CD14-positive monocyte (primary cell): ENCODE results near the gene TUBE1. TPM values are rescaled to one million over a fixed set of nuclear protein-coding genes. Genes with fewer than 3 reads are reported as not detected.

Experiments
- DNase-seq, 3 donors: peaks; one replicate each; pipeline ENCODE4 v3.0.0-alpha.2; 2011 to 2022
- H2AFZ ChIP-seq: 2 replicates; pipeline ENCODE4 v1.6.0; 2012; ENCODE audit warnings: mild to moderate bottlenecking, low read depth, low read length, inconsistent platforms; ENCODE audit not compliant: insufficient read depth, poor library complexity, severe bottlenecking
- H3K27ac ChIP-seq, 2 donors: 1 replicate in 1 of 2; 2 replicates in 1 of 2; pipeline ENCODE4 v1.5.1; 2012 to 2013; ENCODE audit warnings: low read length in 2 of 2, control low read depth in 1 of 2, inconsistent platforms in 1 of 2, low read depth in 1 of 2, mild to moderate bottlenecking in 1 of 2
- H3K27me3 ChIP-seq, 2 donors: one replicate each; pipeline versions ENCODE4 v1.6.0 to v1.6.1; 2011 to 2013; ENCODE audit warnings: low read length in 2 of 2; ENCODE audit not compliant: control insufficient read depth in 2 of 2, insufficient read depth in 2 of 2
- H3K36me3 ChIP-seq, 2 donors: replicated peaks in 1 of 2; 1 replicate in 1 of 2; 2 replicates in 1 of 2; pipeline versions ENCODE4 v1.5.1 to v1.6.1; 2012 to 2013; ENCODE audit warnings: low read length in 2 of 2, control low read depth in 1 of 2, inconsistent platforms in 1 of 2, mild to moderate bottlenecking in 1 of 2; ENCODE audit not compliant: insufficient read depth in 2 of 2, control insufficient read depth in 1 of 2
- H3K4me1 ChIP-seq, 2 donors: 1 replicate in 1 of 2; 2 replicates in 1 of 2; pipeline versions ENCODE4 v1.5.1 to v1.6.1; 2012 to 2013; ENCODE audit warnings: low read length in 2 of 2, control low read depth in 1 of 2, inconsistent platforms in 1 of 2, mild to moderate bottlenecking in 1 of 2, moderate library complexity in 1 of 2; ENCODE audit not compliant: insufficient read depth in 2 of 2, control insufficient read depth in 1 of 2
- H3K4me2 ChIP-seq: replicated peaks from 2 replicates; pipeline ENCODE3; 2012; ENCODE audit warnings: low read length, moderate library complexity, mild to moderate bottlenecking; ENCODE audit not compliant: poor library complexity, severe bottlenecking; ENCODE audit errors: extremely low read depth
- H3K4me3 ChIP-seq, 3 experiments: fragments of 200-600 bp in 1 of 3; sonication (generic) in 1 of 3; replicated peaks in 1 of 3; 1 replicate in 2 of 3; 2 replicates in 1 of 3; pipeline ENCODE4 v1.5.1; 2011 to 2013; ENCODE audit warnings: low read length in 3 of 3, mild to moderate bottlenecking in 3 of 3, control low read depth in 2 of 3, low read depth in 2 of 3, inconsistent platforms in 1 of 3, moderate library complexity in 1 of 3
- H3K79me2 ChIP-seq: 2 replicates; pipeline ENCODE4 v1.6.0; 2012; ENCODE audit warnings: mild to moderate bottlenecking, control low read depth, inconsistent platforms, low read length, moderate library complexity; ENCODE audit not compliant: insufficient read depth
- H3K9ac ChIP-seq: 2 replicates; pipeline ENCODE4 v1.6.0; 2017; ENCODE audit warnings: low read length, mild to moderate bottlenecking; ENCODE audit not compliant: insufficient read depth, poor library complexity, severe bottlenecking
- H3K9me3 ChIP-seq, 2 donors: replicated peaks in 1 of 2; 1 replicate in 1 of 2; 2 replicates in 1 of 2; pipeline versions ENCODE4 v1.5.1 to v1.6.1; 2012 to 2013; ENCODE audit warnings: low read length in 2 of 2, control low read depth in 1 of 2; ENCODE audit not compliant: control insufficient read depth in 1 of 2, insufficient read depth in 1 of 2
- H4K20me1 ChIP-seq: 2 replicates; pipeline ENCODE4 v1.6.0; 2012; ENCODE audit warnings: mild to moderate bottlenecking, low read length, control low read depth, moderate library complexity; ENCODE audit not compliant: insufficient read depth
- H3K27ac Mint-ChIP-seq, 7 donors: one replicate each; pipeline ENCODE4 v1.8.0; 2020; ENCODE audit warnings: mild to moderate bottlenecking in 7 of 7, mixed read lengths in 7 of 7, moderate library complexity in 6 of 7, inconsistent platforms in 2 of 7
- H3K27me3 Mint-ChIP-seq, 3 donors: one replicate each; pipeline ENCODE4 v1.8.0; 2021 to 2022; ENCODE audit warnings: low read depth in 3 of 3, mild to moderate bottlenecking in 3 of 3, mixed read lengths in 3 of 3, moderate library complexity in 3 of 3, inconsistent platforms in 1 of 3
- H3K36me3 Mint-ChIP-seq, 2 donors: one replicate each; pipeline ENCODE4 v1.8.0; 2020; ENCODE audit warnings: mixed read lengths in 2 of 2, inconsistent platforms in 1 of 2, mild to moderate bottlenecking in 1 of 2
- H3K4me1 Mint-ChIP-seq: one replicate; pipeline ENCODE4 v1.8.0; 2020; ENCODE audit warnings: mild to moderate bottlenecking, mixed read lengths
- H3K4me3 Mint-ChIP-seq, 2 donors: one replicate each; pipeline ENCODE4 v1.8.0; 2020; ENCODE audit warnings: mild to moderate bottlenecking in 2 of 2, mixed read lengths in 2 of 2, moderate library complexity in 1 of 2
- H3K9me3 Mint-ChIP-seq, 7 donors: one replicate each; pipeline ENCODE4 v1.8.0; 2020 to 2022; ENCODE audit warnings: mixed read lengths in 7 of 7, mild to moderate bottlenecking in 6 of 7, moderate library complexity in 6 of 7, inconsistent platforms in 2 of 7
- WGBS: methylation state at CpG from one replicate; pipeline ENCODE4 v1.1.5; 2013; ENCODE audit warnings: missing lambda C conversion rate; ENCODE audit not compliant: insufficient coverage; 5-methylcytosine and 5-hydroxymethylcytosine counted together
- intact Hi-C, 2 donors: fragments of 100-400 bp; cut with micrococcal nuclease; formaldehyde crosslinking; loops; one replicate each; pipeline versions ENCODE4 v1.15.0 to v1.15.1; 2023
- polyA plus RNA-seq, 3 donors: library from polyadenylated mRNA; depleted of rRNA in 1 of 3; unstranded in 2 of 3; stranded (reverse) in 1 of 3; fragments of 300-500 nt in 2 of 3; fragments of >200 nt in 1 of 3; fragmentation: Illumina TruSeq in 2 of 3; gene quantifications; 1 replicate in 2 of 3; 2 replicates in 1 of 3; pipeline ENCODE4 v1.2.3, GENCODE V29; 2012 to 2021
- TF ChIP-seq, protein P1 (sequence below): fragments of 200-600 bp; IDR thresholded peaks from one replicate; pipeline ENCODE4 v1.8.0; 2022; ENCODE audit warnings: antibody characterized with exemption, mild to moderate bottlenecking

Gene TUBE1
- polyA plus RNA-seq, 3 donors, result 2.1 to 4.6 (median 2.7) TPM

DNA sequence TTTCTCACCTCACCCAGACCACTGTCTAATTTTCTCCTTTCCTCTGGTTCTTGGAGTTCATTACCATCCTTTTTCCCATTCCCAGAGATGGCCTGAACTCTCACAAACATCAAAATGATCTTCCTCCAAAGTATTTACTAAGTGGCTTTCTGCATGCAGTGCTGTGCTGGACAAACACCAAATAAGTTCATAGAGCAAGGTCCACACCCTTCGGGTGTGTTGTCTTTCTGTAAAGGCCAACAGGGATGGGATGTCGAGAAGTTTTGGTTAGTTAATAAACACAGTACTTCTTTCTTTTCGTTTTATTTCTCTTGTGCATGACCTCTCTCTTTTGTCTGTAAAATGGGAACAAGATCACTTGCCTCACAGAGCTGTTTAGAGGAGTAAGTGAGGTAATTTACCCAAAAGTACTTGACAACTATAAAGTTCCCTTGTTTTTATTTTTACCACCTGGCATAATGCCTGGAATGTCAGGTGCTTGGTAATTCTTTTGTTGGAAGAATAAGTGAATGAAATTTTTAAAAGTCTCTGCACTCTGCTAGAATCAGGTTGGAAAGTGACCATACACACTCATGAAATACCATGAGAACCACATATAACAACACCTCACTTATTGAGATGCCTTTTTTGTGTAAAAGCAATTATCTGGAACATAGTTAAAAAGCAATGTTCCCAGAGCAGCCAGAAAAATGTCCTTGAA, 56.2 kb downstream of the TUBE1 start:
- Histone ChIP-seq H3K27me3 (no peaks in the 10 kb centered on the region), H2AFZ (no peak overlapping the region), H3K9me3 (no peaks in the 10 kb centered on the region), H3K9ac (no peak overlapping the region), H3K36me3 (no peaks in the 10 kb centered on the region), H3K4me2 (no peak overlapping the region), H4K20me1 (no peaks in the 10 kb centered on the region), H3K27ac (no peak overlapping the region), H3K4me3 (no peak overlapping the region), H3K4me1 (no peaks in the 10 kb centered on the region), H3K79me2 (no peaks in the 10 kb centered on the region)
- intact Hi-C loops, result no loop called here
- H3K4me3 Mint-ChIP-seq, result no peak overlapping the region
- no peaks in the 10 kb centered on the region for H3K9me3 Mint-ChIP-seq
- DNase-seq, result no peak
- peaks cover 0 to 2% (median 2%) of the 10 kb centered on the region in 3 donors for H3K27me3 Mint-ChIP-seq
- H3K4me1 Mint-ChIP-seq, result no peaks in the 10 kb centered on the region
- no peak overlapping the region for H3K27ac Mint-ChIP-seq
- WGBS, result no CpG with 5 or more reads among the region's 3 CpGs
- TF ChIP-seq, protein P1, sequence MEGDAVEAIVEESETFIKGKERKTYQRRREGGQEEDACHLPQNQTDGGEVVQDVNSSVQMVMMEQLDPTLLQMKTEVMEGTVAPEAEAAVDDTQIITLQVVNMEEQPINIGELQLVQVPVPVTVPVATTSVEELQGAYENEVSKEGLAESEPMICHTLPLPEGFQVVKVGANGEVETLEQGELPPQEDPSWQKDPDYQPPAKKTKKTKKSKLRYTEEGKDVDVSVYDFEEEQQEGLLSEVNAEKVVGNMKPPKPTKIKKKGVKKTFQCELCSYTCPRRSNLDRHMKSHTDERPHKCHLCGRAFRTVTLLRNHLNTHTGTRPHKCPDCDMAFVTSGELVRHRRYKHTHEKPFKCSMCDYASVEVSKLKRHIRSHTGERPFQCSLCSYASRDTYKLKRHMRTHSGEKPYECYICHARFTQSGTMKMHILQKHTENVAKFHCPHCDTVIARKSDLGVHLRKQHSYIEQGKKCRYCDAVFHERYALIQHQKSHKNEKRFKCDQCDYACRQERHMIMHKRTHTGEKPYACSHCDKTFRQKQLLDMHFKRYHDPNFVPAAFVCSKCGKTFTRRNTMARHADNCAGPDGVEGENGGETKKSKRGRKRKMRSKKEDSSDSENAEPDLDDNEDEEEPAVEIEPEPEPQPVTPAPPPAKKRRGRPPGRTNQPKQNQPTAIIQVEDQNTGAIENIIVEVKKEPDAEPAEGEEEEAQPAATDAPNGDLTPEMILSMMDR, result no peak
- H3K36me3 Mint-ChIP-seq, result no peaks in the 10 kb centered on the region

DNA sequence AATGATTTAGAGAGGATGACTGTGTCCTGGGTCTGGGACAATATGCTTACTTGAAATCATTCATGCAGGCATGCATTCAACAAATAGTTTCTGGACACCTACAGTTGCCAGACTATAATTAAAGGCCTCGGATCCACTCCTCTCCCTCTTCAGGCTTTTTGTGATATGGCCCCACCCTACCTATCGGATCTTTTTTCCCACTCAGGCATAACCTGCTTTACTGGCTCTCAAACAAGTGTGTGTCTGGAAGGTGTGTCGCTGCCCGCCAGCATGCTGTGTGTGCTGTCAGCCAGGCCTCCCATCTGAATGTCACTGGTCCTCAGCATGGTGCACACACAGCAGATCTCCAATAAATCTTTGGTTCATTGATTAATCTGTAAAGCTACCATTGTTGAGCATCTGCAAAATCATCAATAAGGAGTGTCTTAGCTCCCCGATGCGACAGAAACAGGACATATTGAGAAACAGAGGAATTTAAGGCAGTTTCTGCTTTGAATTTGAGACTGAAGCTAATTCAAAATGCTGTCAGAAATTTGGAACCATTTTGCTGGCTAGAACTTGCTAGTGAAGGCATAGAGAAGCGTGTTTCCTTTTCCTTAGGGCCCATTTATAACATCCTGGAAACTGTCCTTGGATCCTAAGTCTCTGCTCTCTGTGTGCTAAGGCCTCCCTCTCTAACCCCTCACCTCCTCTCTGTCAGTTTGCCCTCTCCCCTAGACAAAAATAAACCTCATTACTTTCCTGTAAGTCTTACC, 56.9 kb downstream of the TUBE1 start:
- Mint-ChIP-seq H3K36me3 (no peaks in the 10 kb centered on the region), H3K27me3 (peaks cover 0 to 2% (median 2%) of the 10 kb centered on the region in 3 donors), H3K9me3 (no peaks in the 10 kb centered on the region), H3K4me1 (no peaks in the 10 kb centered on the region), H3K4me3 (no peak overlapping the region), H3K27ac (peak overlapping the region in 1 of 7 donors; percentile 75)
- no peaks in the 10 kb centered on the region for H3K36me3 ChIP-seq
- H3K4me2 ChIP-seq, result no peak overlapping the region
- no peak overlapping the region for H3K4me3 ChIP-seq
- no peaks in the 10 kb centered on the region for H3K27me3 ChIP-seq
- H3K9me3 ChIP-seq, result no peaks in the 10 kb centered on the region
- TF ChIP-seq, protein P1, result no peak
- DNase-seq, result no peak
- no peaks in the 10 kb centered on the region for H3K79me2 ChIP-seq
- no peak overlapping the region for H3K9ac ChIP-seq
- no peaks in the 10 kb centered on the region for H3K4me1 ChIP-seq
- H4K20me1 ChIP-seq, result no peaks in the 10 kb centered on the region
- 100% methylated on average over 3 of the region's 7 CpGs for WGBS
- H3K27ac ChIP-seq, result no peak overlapping the region
- H2AFZ ChIP-seq, result no peak overlapping the region
- intact Hi-C loops, result no loop called here
